SK-N-SH treated with all-trans-retinoic acid at 6 μM for 48 hours (cell line): ENCODE results near the gene SH3D21.

Experiments
- ATAC-seq: fragments of 200-7000 bp; cut with Tn5 transposase; 3 replicates; pipeline ENCODE4 v1.9.1; 2020; ENCODE audit warnings: mild to moderate bottlenecking, moderate library complexity
- ARNTL ChIP-seq: fragments of 450-650 bp; formaldehyde crosslinking; IDR thresholded peaks from 2 replicates; pipeline ENCODE4 v1.5.0; 2020; ENCODE audit warnings: low read depth, mild to moderate bottlenecking, moderate library complexity, borderline replicate concordance
- BACH2 ChIP-seq: fragments of 250-450 bp; sonication (Bioruptor Pico); IDR thresholded peaks from 2 replicates; pipeline ENCODE4 v1.9.0; 2021; ENCODE audit warnings: mild to moderate bottlenecking, borderline replicate concordance
- CSDC2 ChIP-seq: fragments of 250-450 bp; sonication (Bioruptor Pico); IDR thresholded peaks from 2 replicates; pipeline ENCODE4 v1.5.0; 2020; ENCODE audit warnings: mild to moderate bottlenecking, moderate library complexity
- ESRRG ChIP-seq: fragments of 250-450 bp; sonication (Bioruptor Pico); IDR thresholded peaks from 2 replicates; pipeline ENCODE4 v1.6.1; 2021; ENCODE audit warnings: mild to moderate bottlenecking
- GLIS3 ChIP-seq: fragments of 250-450 bp; sonication (Bioruptor Pico); IDR thresholded peaks from 2 replicates; pipeline ENCODE4 v1.5.0; 2020; ENCODE audit warnings: mild to moderate bottlenecking, moderate library complexity
- ISL1 ChIP-seq: fragments of 250-450 bp; sonication (Bioruptor Pico); IDR thresholded peaks from 2 replicates; pipeline ENCODE4 v2.1.2; 2022; ENCODE audit warnings: mild to moderate bottlenecking, moderate library complexity
- RARB ChIP-seq: fragments of 250-450 bp; sonication (Bioruptor Pico); IDR thresholded peaks from 2 replicates; pipeline ENCODE4 v1.8.0; 2021; ENCODE audit warnings: mild to moderate bottlenecking, moderate library complexity
- SNAI2 ChIP-seq: fragments of 250-450 bp; sonication (Bioruptor Pico); IDR thresholded peaks from 2 replicates; pipeline ENCODE4 v1.5.0; 2020; ENCODE audit warnings: mild to moderate bottlenecking, moderate library complexity
- TCF4 ChIP-seq: fragments of 250-450 bp; sonication (Bioruptor Pico); IDR thresholded peaks from 2 replicates; pipeline ENCODE4 v1.8.0; 2021; ENCODE audit warnings: mild to moderate bottlenecking, moderate library complexity, borderline replicate concordance
- TOX ChIP-seq: fragments of 250-450 bp; sonication (Bioruptor Pico); IDR thresholded peaks from 2 replicates; pipeline ENCODE4 v1.8.0; 2021; ENCODE audit warnings: mild to moderate bottlenecking, moderate library complexity, borderline replicate concordance
- TSHZ2 ChIP-seq: fragments of 250-450 bp; sonication (Bioruptor Pico); IDR thresholded peaks from 2 replicates; pipeline ENCODE4 v1.5.0; 2020; ENCODE audit warnings: mild to moderate bottlenecking, moderate library complexity
- ZC3H10 ChIP-seq: fragments of 250-450 bp; sonication (Bioruptor Pico); IDR thresholded peaks from 2 replicates; pipeline ENCODE4 v1.5.1; 2021; ENCODE audit warnings: mild to moderate bottlenecking, moderate library complexity
- ZFP3 ChIP-seq: fragments of 250-450 bp; sonication (Bioruptor Pico); IDR thresholded peaks from 2 replicates; pipeline ENCODE4 v1.5.0; 2020; ENCODE audit warnings: mild to moderate bottlenecking, moderate library complexity
- ZFP30 ChIP-seq: fragments of 450-650 bp; formaldehyde crosslinking; IDR thresholded peaks from 2 replicates; pipeline ENCODE4 v1.5.0; 2022; ENCODE audit warnings: mild to moderate bottlenecking, moderate library complexity
- ZNF565 ChIP-seq: fragments of 450-650 bp; formaldehyde crosslinking; conservative IDR thresholded peaks from 2 replicates; pipeline ENCODE4 v1.5.0; 2020; ENCODE audit warnings: low read depth, mild to moderate bottlenecking, moderate library complexity
- ZNF70 ChIP-seq: fragments of 450-650 bp; formaldehyde crosslinking; IDR thresholded peaks from 2 replicates; pipeline ENCODE4 v1.5.0; 2020; ENCODE audit warnings: mild to moderate bottlenecking, moderate library complexity
- ZNF8 ChIP-seq: fragments of 450-650 bp; formaldehyde crosslinking; IDR thresholded peaks from 2 replicates; pipeline ENCODE4 v1.5.0; 2020; ENCODE audit warnings: mild to moderate bottlenecking, moderate library complexity
- TF ChIP-seq, protein P1 (sequence below): fragments of 250-450 bp; sonication (Bioruptor Pico); IDR thresholded peaks from 2 replicates; pipeline ENCODE4 v1.5.1; 2021; ENCODE audit warnings: mild to moderate bottlenecking, moderate library complexity
- TF ChIP-seq, protein P2 (sequence below): fragments of 250-450 bp; sonication (Bioruptor Pico); IDR thresholded peaks from 2 replicates; pipeline ENCODE4 v1.5.1; 2020; ENCODE audit warnings: low read depth, mild to moderate bottlenecking, moderate library complexity
- TF ChIP-seq, protein P3 (sequence below): fragments of 250-450 bp; sonication (Bioruptor Pico); IDR thresholded peaks from 2 replicates; pipeline ENCODE4 v1.8.0; 2020; ENCODE audit warnings: mild to moderate bottlenecking, moderate library complexity, borderline replicate concordance

Gene SH3D21

GRCh38 chr1:36328088-36328480 is 21.9 kb downstream of the SH3D21 start (continued):
- no peak for TF ChIP-seq ZNF565 (CRISPR knock-in tag)

DNA sequence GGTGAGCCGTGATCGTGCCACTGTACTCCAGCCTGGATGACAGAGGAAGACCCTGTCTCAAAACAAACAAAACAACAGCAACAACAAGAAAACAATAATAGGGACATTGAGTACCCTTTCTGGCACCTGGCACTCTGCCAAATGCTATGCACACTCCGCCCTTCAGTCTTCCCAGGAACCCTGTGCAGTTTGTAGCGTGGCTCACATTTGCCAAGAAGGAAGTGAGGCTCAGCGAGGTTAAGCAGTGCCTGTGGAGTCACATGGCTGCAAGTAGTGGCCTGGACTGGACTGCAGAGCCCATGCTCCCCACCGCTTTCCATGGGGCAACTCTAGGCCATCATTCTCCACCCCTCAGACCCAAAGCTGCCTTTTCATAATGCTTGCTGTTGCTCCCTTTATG is 22.5 kb downstream of the SH3D21 start:
- TF ChIP-seq ZNF565 (CRISPR knock-in tag) = no peak
- TF ChIP-seq ZC3H10 (CRISPR knock-in tag) = no peak
- TF ChIP-seq TOX (CRISPR knock-in tag) = no peak
- TF ChIP-seq ZFP30 (CRISPR knock-in tag) = no peak
- TF ChIP-seq ZNF8 = no peak
- TF ChIP-seq ESRRG = no peak
- TF ChIP-seq SNAI2 = no peak
- no peak for TF ChIP-seq CSDC2
- TF ChIP-seq ZFP3 (CRISPR knock-in tag) = no peak
- TF ChIP-seq, protein P1, sequence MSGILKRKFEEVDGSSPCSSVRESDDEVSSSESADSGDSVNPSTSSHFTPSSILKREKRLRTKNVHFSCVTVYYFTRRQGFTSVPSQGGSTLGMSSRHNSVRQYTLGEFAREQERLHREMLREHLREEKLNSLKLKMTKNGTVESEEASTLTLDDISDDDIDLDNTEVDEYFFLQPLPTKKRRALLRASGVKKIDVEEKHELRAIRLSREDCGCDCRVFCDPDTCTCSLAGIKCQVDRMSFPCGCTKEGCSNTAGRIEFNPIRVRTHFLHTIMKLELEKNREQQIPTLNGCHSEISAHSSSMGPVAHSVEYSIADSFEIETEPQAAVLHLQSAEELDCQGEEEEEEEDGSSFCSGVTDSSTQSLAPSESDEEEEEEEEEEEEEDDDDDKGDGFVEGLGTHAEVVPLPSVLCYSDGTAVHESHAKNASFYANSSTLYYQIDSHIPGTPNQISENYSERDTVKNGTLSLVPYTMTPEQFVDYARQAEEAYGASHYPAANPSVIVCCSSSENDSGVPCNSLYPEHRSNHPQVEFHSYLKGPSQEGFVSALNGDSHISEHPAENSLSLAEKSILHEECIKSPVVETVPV (CRISPR knock-in tag) = no peak
- no peak for TF ChIP-seq ZNF70
- no peak for TF ChIP-seq BACH2
- TF ChIP-seq TSHZ2 (CRISPR knock-in tag) = no peak
- no peak for TF ChIP-seq ISL1 (CRISPR knock-in tag)
- no peak for TF ChIP-seq GLIS3 (CRISPR knock-in tag)
- no peak for TF ChIP-seq TCF4
- TF ChIP-seq, protein P2, sequence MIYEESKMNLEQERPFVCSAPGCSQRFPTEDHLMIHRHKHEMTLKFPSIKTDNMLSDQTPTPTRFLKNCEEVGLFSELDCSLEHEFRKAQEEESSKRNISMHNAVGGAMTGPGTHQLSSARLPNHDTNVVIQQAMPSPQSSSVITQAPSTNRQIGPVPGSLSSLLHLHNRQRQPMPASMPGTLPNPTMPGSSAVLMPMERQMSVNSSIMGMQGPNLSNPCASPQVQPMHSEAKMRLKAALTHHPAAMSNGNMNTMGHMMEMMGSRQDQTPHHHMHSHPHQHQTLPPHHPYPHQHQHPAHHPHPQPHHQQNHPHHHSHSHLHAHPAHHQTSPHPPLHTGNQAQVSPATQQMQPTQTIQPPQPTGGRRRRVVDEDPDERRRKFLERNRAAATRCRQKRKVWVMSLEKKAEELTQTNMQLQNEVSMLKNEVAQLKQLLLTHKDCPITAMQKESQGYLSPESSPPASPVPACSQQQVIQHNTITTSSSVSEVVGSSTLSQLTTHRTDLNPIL (CRISPR knock-in tag) = no peak
- no peak for ATAC-seq

GRCh38 chr1:36329817-36330216 is 23.6 kb downstream of the SH3D21 start:
- TF ChIP-seq ZC3H10 (CRISPR knock-in tag) = no peak
- no peak for TF ChIP-seq ISL1 (CRISPR knock-in tag)
- TF ChIP-seq, protein P2 (CRISPR knock-in tag) = no peak
- no peak for TF ChIP-seq ARNTL (CRISPR knock-in tag)
- TF ChIP-seq ZFP30 (CRISPR knock-in tag) = no peak
- TF ChIP-seq, protein P3, sequence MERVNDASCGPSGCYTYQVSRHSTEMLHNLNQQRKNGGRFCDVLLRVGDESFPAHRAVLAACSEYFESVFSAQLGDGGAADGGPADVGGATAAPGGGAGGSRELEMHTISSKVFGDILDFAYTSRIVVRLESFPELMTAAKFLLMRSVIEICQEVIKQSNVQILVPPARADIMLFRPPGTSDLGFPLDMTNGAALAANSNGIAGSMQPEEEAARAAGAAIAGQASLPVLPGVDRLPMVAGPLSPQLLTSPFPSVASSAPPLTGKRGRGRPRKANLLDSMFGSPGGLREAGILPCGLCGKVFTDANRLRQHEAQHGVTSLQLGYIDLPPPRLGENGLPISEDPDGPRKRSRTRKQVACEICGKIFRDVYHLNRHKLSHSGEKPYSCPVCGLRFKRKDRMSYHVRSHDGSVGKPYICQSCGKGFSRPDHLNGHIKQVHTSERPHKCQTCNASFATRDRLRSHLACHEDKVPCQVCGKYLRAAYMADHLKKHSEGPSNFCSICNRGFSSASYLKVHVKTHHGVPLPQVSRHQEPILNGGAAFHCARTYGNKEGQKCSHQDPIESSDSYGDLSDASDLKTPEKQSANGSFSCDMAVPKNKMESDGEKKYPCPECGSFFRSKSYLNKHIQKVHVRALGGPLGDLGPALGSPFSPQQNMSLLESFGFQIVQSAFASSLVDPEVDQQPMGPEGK (CRISPR knock-in tag) = no peak
- TF ChIP-seq ZNF565 (CRISPR knock-in tag) = no peak
- TF ChIP-seq RARB (CRISPR knock-in tag) = no peak
- TF ChIP-seq BACH2 = no peak
- no peak for TF ChIP-seq TSHZ2 (CRISPR knock-in tag)
- no peak for ATAC-seq
